GM21528 (cell line): ENCODE data around the gene ZFR2.

Experiments used
- ATAC-seq: cut with Tn5 transposase; IDR thresholded peaks from one replicate; pipeline ENCODE4 v1.9.1; 2021; ENCODE audit warnings: mild to moderate bottlenecking, moderate library complexity; ENCODE audit not compliant: unreplicated experiment, low FRiP score

ZFR2 gene

GRCh38 chr19:3796358-3796757 lies 72.5 kb downstream of the ZFR2 start:
- ATAC-seq: no peak

DNA sequence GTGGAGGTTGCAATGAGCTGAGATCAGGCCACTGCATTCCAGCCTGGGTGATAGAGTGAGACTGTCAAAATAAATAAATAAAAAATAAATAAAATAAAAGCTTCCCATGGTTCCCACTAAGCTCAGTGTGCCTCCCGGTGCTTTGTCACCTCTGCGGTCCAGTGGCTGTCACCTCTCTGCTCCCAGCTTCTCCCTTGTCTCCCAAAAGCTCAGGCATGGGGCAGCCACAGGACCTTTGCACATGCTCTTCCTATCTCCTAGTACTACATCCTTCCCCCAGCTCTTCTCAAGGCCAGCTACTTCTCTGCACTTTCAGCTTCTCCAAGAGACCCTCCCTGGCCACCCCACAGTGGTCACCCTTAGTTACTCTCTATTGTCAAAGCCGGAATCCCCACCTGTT lies 75.0 kb downstream of the ZFR2 start:
- no peak for ATAC-seq

DNA sequence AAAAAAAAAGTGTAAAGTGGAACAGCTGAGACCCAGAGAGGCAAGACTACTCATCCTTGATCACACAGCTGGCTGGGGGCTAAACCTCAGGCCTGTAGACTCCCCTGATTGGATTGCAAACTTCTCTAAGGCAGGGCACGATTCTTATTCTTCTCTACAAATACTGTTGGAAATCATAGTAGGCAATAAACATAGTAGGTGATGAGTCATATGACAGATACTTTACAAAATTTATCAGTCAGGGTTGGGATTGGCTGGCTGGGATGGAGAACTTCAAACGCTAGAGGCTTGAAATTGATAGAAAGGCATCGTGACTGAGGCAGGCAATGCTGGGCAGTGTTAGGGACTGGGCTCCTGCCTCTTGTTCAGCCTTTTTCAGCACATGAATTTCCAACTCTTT lies 76.7 kb downstream of the ZFR2 start:
- ATAC-seq: no peak

- no peak for ATAC-seq
These were observed 77.9 kb downstream of the ZFR2 start for GRCh38 chr19:3790941-3791340.

- ATAC-seq: no peak
These were observed 78.6 kb downstream of the ZFR2 start for GRCh38 chr19:3790209-3790734.

- no peak for ATAC-seq
These were observed 79.7 kb downstream of the ZFR2 start for GRCh38 chr19:3788996-3789778.

DNA sequence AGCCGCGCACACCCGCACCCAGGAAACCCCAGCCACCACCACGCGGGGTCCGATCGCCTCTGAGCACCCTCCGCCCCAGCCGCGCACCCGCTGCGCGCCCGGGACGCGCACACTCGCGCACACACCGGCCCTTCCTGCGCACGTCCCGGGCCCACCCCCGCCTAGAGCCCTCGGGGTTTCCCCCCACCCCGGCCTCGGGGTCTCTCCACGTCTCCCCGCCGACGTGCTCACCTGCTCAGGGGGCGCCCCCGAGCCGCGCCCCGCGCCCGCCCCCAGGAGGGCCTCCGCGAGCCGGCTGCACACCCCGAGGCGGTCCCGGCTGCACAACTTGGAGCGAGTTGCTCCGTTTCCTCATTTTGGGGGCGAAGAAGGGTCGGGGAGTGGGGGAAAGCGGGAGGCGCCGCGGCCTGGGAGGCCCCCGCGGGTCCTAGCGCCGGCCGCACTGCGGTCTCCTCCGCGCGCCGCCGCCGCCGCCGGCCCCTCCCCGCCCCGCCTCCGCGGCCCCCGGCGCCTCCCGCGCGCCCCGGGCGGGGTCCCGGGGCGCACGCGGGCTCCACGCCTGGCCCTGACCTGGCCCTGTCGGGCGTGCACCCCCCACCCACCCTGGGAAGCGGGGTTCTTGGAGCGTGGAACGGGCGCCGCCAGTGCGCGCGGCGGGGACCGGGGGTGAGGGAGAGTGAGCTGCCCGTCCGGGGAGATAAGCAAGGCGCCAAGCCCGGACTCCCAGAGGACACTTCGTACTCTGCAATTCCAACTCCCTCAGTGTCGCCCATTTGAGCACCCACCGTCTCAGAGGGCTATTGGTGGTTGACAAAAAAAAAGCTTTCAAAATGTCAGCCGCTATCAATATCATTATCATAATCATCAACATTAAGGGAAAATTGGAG lies 82.7 kb downstream of the ZFR2 start, which contains the start of gene MATK:
Gene MATK, minus strand, starts transcription at position 444 of the 887 bp plus-strand sequence. CDS start 1,246 bp downstream, outside the sequence.
- ATAC-seq: no peak

- ATAC-seq: no peak
These were observed 83.3 kb downstream of the ZFR2 start for GRCh38 chr19:3785451-3785937.

GRCh38 chr19:3784607-3785450 lies 84.0 kb downstream of the ZFR2 start:
- ATAC-seq: no peak

DNA sequence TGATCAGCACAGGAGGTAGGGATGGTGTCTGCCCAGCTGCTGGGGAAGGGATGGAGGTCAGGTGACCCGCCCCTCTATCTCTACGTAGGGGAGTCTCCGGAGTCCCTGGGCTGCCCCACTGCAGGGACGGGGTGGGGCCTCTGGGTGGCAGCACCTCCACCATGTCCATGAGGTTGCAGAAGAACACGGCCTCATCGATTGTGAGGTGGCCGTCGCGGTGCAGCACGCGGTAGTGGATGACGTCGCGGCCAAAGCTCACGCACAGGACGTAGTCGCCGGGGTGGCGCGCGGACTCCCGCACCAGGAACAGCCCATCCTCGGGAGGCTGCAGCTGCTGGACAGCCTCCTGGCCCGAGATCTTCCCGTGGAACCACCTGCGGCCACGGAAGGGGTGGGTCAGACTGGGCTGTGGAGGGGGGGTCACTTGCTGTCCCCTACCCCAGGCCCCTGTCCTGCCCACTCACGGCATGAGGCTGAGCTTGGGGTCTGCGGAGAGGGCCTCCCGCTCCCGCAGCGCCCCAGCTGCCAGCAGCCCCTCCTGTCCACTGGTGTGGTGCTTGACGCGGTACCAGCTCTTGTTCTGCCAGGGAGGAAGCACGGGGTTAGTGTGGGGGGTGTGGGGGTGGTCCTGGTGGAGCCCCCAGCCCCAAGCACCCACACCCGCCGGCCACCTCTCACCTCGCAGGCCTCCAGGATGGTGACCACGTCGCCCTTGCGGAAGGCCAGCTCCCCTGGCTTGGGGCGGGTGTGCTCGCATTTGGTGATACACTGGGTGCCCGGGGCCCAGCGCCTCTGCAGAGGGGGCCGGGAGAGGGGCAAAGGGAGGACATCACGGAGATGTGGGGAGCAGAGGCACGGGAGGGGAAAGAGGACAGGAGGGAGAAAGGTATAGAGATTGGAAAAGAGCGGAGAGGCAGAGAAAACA lies 84.9 kb downstream of the ZFR2 start:
- no peak for ATAC-seq

- ATAC-seq: no peak
These were observed 85.9 kb downstream of the ZFR2 start for GRCh38 chr19:3782903-3783302.

GRCh38 chr19:3782330-3782729 lies 86.5 kb downstream of the ZFR2 start:
- no peak for ATAC-seq

DNA sequence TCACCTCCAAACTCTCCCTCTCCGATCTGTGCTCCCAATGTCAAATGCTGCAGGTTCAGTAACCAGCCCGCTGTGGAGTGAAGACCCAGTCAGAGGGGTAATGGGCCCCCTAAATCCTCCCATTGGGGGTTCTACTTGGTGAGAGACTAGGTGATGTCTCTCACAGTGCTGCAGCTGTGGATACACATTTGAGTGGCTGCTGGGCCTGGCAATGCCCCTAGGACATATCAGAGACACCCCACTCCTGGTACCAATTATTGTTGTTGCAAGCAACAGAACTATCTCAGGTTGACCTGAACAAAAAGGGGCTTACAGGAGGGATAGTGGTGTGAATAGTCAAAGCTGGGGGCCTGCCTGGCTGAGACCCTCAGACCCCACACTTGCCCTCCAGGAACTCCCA lies 87.2 kb downstream of the ZFR2 start:
- ATAC-seq: no peak

- no peak for ATAC-seq
These were observed 88.0 kb downstream of the ZFR2 start for GRCh38 chr19:3780786-3781304.

DNA sequence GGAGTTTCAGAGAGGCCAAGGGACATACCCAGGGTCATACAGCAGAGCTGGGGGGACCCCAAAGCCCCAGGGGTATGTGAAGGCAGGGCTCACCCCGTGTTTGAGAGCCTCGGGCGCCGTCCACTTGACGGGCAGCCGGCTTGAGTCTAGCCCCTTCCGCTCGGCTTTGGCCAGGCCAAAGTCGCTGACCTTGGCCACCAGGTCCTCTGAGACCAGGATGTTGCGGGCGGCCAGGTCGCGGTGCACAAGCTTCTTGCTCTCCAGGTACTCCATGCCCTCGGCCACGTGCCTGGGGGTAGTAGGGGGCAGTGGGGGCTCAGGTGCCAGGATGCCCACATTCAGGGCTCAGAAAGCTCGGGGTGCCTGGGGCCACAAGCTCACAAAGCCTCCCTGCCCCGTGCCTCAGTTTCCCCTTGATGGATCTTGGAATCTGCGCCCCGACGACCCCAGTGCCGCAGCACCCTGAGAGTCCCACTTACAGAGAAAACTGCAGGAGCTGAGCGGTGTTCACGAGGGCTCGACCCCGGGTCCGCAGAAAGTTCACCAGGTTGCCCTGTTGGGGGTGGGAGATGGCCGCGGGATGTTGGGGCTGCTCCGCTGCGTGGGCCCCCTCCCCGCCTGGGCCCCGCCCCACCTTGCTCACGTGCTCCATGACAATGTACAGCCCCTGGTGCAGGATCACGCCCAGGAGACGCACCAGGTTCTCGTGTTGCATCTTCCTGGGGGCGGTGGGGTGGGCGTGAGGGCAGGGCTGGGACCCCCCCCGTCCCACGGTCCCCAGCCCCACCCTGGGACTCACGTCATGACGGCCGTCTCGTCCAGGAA lies 89.7 kb downstream of the ZFR2 start:
- no peak for ATAC-seq

- ATAC-seq: no peak
These were observed 90.6 kb downstream of the ZFR2 start for GRCh38 chr19:3778104-3778867.

- ATAC-seq: no peak
These were observed 92.3 kb downstream of the ZFR2 start for GRCh38 chr19:3776479-3777040.
